ENCODE data around the gene NTHL1.
A peak's percentile ranks its signal among the peaks of the same experiment; 100 is the strongest.
"Not testable (repeated sequence)": the region's sequence is repeated elsewhere in the genome, so short reads cannot be mapped to it uniquely, and the experiment has no call there.

NTHL1 gene

DNA sequence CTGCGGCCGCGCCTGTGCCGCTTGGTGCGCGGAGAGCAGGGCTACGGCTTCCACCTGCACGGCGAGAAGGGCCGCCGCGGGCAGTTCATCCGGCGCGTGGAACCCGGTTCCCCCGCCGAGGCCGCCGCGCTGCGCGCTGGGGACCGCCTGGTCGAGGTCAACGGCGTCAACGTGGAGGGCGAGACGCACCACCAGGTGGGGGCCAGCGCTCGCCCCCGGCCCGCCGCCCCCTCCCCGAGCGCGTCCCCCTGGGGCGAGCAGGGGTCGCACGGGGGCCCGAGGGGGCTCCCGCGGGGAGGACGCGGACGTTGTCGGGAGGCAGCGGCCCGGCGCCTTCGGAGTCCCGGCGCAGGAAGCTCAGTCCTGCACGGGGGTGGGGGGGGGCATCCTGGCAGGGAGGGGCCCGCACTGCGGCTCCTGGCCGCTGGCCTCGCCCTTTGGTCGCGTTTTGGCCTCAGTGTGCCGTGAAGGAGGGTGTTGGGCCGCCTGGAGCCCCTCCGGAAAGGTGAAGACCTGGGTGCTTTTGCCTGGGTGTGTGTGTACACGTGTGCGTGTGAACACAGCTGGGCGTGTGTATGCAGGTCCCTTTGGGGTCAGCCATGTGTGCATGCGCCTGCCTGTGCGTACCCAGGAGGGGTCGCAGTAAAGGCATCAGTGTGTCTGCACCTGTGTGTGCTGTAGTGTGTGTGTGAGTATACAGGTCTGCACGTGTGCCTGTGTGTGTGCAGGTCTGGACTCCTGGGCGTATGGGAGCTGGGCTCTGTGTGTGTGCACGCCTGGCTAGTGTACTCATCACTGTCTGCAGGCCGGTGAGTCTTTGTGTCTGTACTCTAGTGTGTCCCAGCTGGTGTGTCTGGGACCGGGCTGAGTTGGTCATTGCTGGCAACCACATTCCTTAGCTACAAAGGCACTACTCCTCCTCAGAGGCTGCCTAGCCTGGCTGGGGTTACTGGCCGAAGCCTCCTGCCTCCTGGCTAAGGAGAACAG, 20.3 kb downstream of the NTHL1 start:
- DNase-seq: no peak

DNA sequence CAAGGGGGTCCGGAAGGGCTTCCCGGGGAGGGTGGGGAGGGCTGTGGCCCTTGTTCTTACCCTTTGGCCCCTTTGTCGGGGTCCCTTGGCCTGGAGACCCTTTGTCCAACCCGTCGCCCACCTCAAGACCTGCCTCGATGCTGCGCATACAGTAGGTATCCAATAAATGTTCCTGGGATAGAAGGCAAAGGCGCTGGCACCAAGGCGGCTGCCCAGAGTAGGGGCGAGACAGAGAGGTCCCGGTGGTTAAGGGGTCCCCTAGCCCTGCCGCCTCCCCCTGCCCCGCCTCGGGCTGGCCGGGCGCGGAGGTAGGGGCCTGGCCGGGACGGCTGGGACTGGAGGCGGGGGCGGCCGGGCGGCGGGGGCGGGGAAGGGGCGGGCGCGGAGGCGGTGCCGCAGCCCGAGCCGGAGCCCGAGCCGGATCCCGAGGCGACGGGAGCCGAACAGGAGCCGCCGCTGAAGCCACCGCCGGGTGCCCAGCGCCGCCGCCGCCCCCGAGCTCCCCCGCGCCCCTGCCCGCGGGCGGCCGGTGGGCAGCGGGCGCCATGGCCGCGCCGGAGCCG, 21.1 kb downstream of the NTHL1 start, which contains the start of gene NHERF2:
NHERF2 (plus strand) TSS at position 442 of the 563 bp plus-strand sequence; CDS start at position 546, 104 bp downstream.
- no peak for DNase-seq

DNA sequence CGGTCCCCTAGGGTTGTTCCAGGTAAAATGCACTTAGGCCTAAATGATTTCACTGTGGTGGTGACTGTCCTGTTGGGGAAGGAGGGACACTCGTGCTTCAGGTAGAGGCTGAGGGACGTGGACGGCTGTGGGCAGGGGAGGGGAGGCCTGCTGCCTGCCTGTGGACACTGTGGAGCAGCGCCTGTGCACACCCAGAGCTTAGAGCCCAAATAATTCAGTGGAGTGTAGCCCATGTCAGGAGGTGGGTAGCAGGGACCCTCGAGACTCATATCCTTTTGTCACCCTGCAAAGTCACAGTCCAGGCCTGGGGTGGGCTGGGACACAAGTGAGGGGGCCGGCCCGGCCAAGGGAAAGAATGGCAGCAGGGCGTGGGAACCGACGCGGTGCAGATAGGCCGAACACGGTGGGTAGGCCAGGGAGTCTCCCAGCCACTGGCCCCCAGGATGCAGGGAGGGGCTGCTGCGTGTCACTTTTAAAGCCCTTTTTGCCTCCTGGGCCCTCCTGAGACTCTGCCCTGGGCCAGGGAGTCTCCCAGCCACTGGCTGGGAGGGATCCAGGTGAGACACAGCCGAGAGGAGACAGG, 21.7 kb downstream of the NTHL1 start:
- no peak for DNase-seq

DNA sequence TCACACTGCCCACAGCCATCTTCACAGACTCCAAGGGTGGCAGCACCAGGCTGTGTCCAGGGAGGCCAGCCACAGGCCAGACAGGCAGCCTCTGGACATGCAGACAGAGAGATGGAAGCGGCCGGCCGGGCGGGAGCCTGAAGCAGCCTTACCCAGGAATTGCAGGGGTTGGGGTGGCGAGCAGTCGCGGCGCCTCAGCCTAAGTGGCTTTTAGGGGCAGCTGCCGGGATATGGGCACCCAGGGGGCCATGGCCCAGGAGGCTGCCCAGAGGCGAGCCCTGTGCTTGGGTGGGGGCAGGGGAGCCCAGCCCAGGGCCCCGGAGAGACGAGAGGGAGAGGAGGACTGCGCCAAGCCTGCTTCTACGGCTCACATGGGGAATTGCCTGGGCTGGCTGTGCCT, 22.4 kb downstream of the NTHL1 start:
- DNase-seq: no peak

DNA sequence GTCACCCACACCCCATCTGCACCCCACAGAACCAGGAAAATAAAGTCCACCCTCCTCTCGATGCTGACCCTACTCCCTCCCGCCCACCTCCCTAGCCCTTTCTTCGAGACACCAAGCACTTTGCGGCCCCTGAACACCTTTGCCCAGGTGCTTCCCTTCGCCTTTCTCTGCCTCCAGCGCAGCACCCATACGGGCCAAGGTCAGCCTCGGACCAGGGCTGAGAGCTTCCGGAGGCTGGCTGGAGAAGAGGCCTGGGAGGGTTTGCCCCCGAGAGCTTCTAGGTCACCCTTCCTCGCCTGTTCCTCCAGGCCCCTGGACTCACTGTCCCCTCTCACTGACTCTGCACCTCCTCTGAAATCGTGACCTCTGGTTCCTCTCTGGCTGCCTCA, 23.6 kb downstream of the NTHL1 start:
- no peak for DNase-seq

DNA sequence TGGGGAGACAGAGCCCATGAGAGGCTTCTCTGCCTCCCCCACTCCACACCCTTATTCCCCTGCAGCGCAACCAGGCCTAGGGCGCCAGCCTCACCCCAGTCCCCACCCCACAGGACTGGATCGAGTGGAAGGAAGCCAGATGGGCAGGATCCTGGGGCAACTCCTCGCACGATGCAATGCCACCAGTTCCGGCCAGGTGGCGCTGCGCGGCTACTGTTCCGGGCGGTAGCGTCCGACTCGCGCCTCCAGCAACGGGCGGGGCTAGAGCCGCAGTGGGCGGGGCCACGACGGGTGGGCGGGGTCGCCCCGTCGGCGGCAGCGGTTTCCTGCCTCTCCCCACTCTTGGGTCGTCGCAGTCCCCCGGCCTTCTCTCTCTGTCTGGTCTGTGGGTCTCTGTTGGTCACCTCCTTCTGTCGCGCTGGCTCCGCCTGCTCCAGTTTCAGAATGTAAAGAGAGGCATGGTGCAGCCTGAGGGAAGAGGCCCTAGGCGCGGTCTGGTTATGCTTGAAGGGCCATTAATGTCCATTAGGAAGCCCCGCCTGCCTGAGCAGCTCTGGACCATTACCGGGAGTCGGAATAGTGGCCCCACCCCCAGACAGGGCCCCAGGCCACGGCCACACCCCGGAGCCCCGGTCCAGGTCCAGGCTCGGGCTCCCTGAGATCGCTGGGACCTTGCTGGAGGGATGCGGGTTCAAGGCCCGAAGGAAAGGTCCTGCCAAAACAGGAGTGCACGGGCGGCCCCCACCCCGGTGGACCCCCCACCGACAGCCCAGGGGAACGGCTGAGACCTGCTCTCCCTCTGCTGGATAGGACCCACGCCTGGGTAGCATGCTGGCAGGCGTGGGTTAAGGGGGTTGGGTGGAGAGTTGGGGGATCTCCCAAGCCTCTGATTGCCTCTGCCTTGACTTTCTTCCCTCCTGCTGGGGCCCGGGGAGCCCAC, 24.3 kb downstream of the NTHL1 start:
- peak; percentile 70 for DNase-seq

DNA sequence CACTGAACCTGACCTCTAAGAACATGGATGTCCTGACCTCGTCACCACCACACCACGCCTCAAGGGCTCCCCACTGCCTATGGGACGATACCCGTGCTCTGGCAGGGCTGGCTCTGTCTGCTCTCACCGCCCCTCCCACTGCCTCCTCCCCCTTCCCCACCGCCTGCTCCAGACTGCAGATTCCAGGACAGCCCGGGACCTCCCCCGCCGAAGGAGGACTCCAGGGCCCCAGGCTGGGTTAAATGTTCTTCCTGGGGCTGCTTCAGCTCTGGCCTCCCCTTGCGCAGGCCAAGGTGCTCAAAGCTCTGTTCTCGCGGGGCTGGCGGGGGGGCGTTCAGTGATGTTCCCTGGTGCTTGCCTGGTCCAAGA, 24.9 kb downstream of the NTHL1 start:
- no peak for DNase-seq

DNA sequence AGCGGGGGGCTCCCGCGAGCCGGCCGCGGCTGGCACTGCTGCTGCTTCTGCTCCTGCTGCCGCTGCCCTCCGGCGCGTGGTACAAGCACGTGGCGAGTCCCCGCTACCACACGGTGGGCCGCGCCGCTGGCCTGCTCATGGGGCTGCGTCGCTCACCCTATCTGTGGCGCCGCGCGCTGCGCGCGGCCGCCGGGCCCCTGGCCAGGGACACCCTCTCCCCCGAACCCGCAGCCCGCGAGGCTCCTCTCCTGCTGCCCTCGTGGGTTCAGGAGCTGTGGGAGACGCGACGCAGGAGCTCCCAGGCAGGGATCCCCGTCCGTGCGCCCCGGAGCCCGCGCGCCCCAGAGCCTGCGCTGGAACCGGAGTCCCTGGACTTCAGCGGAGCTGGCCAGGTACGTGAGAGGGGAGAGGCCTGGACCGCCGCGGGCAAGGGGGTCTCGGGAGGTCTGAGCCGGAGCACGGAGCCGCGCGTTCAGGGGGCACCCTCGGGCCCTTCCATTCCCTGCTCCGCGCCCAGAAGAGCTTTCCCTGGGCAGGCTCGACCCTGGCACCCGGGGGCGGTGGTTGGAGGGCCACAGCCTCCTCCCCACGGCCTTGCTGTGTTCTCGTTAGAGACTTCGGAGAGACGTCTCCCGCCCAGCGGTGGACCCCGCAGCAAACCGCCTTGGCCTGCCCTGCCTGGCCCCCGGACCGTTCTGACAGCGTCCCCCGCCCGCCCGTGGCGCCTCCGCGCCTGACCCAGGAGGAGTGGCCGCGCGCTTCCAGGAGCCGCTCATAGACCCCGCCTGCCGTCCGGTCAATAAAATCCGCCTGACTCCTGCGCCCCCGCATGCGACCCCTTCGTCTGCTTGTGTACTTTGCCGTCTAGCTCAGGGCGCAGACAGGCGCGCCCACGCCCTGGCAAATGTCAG, 27.5 kb downstream of the NTHL1 start:
- no peak for DNase-seq

DNA sequence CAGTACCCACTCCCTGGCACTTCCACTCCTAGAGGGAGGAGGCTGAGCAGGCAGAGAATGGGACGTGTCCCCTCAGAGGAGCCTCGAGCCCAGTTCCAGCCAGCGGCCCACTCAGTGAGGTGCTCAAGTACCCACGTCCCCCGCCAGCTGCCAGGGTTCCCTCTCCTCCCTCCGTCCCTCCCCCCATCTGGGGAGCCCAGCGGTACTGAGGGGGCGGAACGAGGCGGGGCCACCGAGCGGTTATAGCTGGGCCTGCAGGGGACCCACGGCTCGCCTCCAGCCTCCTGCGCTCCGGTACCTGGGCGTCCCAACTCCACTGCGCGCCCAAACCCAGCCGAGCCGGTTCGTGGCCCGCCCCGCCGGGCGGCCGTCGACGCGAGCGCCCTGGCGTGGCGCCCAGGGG, 28.1 kb downstream of the NTHL1 start, which contains the start of gene NPW:
NPW (plus strand) TSS at position 268 of the 403 bp plus-strand sequence.
- DNase-seq: no peak

DNA sequence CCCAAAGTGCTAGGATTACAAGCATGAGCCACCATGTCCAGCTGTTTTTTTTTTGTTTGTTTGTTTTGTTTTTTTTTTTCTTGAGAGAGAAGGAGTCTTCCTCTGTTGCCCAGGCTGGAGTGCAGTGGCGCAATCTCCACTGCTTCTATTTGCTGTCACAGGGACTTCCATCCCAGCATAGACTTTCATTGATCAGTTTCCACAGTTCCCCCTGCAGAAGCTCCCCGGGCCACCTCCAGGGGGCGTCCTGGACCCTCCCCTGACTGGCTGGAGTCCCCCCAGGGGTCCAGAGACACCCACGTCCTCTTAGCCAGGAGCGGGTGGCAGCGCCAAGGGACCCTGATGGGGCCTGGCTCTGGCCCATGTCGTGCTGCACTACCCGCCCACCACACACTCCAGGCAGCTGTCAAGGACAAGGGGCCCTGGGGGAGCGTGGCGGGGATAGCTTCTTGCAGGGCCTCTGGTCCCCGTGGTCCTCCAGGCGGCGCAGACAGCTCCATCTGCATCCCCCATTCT, 31.2 kb downstream of the NTHL1 start:
- DNase-seq: no peak

DNA sequence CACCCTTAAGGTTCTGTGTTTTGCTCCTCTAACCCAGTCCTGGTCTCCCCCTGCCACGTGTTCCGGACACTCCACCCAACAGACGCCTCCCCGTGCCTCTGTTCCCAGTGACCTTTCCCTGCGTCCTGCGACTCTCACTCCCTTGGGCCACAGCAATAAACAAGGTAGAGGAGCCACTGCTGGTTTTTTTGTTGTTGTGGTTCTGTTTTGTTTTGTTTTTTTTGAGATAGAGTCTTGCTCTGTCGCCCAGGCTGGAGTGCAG, 31.8 kb downstream of the NTHL1 start:
- no peak for DNase-seq

DNA sequence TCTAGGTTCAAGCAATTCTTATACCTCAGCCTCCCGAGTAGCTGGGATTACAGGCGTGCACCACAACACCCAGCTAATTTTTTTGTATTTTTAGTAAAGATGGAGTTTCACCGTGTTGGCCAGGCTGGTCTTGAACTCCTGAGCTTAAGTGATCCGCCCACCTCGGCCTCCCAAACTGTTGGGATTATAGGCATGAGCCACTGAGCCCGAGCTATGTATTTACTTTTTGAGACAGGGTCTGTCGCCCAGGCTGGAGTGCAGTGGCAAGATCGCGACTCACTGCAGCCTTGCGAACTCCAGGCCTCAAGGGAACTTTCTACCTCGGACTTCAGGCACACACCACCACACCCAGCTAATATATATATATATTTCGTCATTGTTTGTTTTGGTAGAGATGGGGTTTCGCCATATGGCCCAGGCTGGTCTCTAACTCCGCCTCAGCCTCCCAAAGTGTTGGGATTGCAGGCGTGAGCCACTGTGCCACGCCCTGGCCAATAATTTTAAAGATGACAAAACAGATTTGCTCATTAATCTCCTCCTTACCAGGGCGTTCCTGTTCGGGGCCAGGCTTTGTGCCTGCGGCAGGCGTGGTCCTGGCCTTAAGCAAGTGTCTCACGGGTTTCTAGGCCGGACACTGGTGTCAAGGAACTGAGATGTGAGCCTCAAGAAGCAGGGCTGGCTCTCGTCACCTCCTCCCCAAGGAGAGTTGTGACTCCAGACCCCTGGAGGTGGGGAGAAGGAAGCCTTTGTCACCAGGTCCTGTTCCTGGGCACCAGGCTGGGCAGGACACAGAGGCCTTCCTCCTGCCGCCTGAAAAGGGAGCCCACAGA, 32.3 kb downstream of the NTHL1 start:
- no peak for DNase-seq

DNA sequence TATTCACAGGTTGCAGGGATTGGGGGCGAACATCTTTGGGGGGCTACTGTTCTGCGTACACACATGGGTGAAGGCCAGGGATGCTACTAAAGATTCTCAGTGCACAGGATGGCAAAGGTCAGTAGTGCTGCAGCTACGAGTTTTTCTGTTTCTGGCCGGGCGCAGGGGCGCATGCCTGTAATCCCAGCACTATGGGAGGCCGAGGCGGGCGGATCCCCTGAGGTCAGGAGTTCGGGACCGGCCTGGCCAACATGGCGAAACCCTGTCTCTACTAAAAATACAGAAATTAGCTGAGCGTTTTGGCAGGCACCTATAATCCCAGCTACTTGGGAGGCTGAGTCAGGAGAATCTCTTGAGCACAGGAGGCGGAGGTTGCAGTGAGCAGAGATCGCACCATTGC, 34.1 kb downstream of the NTHL1 start:
- DNase-seq: no peak

DNA sequence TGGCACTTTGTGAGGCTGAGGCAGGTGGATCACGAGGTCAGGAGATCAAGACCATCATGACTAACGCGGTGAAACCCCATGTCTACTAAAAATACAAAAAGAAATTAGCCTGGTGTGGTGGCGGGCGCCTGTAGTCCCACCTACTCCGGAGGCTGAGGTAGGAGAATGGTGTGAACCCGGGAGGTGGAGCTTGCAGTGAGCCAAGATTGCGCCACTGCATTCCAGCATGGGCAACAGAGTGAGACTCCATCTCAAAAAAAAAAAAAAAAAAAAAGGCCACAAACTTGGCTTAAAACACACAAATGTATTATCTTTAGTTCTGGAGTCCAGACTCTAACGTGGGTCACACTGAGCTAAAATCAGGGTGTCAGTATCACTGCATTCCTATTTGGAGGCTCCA, 35.9 kb downstream of the NTHL1 start:
- not testable (repeated sequence) for DNase-seq

DNA sequence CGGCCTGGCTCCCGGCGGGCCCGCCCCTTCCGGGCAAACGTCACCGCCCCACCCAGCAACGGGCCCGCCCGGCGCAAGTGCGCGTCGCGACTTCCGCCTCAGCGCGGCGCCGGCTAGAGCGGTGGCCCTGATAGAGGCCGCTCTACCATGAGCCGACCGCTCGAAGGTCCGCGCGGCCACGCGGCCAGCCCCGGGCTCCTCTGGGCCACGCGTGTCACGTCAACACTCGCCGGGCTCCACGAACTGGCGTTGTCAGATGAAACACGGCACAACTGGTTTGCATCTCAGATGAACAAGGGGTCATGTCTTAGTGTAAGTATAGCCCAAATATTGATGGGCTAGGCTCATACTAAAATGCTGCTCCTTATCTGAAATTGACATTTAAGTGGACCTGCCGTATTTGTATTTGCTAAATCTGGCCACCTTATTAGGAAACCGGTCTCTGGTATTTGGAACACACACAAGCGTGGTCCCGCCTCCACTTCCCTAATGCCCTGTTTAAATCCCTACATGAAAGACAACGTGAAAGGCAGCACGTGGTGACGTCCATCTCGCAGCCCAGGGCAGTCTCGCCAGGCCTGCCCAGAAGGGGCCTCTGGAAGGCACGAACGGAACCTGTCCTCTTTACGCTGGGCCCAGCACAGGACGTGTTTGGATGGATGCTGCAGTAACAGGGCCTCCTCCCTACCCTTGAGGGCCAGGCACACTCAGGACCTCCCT, 37.7 kb downstream of the NTHL1 start, which contains the start of gene ZNF598:
ZNF598 (minus strand) TSS at position 31 of the 720 bp plus-strand sequence.
- peak; percentile 47 for DNase-seq

DNA sequence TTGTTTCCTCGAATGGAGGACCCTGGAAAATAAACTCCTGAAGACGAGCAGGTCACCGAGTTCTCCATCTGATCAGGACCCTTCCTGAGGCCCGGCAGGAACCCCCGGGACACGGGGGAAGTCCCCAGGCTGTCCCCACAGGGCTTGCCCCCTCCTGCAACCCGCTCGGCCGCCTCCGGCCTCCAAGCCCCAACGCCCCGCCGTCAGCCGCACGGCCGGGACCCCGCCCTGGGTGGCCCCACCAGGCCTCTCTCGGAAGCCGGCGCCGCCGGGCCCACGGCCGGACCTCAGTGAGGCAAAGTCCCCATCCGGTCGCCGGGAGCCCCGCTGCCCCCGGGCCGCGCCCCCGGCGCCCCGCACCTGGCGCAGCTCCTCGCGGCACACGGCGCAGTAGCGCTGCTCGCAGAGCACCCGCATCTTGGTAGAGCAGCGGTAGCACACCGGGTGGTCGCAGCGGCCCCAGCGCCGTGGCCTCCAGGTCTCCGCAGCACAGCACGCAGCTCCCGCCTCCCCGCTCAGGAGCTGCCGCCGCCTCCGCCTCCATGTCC, 38.4 kb downstream of the NTHL1 start:
- DNase-seq: no peak

DNA sequence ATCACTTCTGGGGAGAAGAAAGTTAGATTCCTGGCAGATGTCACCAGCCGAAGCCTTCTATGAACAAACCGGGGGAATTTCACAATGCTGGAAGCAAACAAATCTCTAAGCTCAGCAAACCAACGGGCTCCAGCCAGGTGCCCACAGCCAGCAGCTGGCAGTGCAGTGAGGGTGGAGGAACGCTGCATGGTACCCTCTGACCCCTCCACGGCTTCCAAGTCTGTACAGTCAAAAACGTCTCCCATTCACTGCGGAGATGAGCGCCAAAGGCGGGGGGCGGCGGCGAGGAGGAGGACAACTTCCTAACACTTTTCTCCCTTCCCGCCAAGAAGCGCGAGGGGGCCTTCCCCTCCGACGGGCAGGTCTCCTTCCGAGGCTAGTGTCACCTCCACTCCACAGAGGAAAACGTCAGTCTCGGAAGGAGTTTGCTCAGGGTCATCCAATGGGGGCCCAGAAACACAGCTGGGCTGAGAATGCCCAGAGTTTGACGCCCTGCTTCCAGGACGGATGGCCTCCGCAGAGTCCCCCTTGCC, 38.9 kb downstream of the NTHL1 start:
- no peak for DNase-seq

DNA sequence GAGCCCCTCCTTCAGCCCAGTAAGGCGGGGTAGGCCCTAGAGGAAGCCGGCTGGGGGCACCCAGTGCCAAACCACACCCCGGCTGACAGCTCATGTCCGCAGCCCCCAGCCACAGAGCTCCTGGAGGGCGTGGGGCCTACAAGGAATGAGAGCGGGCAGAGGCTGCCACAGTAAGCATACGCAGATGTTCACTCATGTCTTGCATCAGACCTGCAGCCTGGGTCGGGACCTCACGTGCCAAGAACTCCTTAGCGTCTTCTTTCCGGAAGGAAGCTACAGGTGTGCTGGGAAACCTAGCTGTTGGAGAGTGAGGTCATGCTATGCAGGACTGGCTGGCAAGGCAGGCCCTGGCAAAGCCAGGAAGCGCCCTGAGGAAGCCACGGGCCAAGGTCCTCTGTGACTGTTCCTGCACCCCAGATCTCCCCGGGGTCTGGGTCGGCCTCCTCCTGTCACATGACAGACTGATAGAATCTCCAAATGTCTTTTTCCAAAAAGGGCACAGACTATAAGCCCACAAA, 39.6 kb downstream of the NTHL1 start:
- no peak for DNase-seq
